Measurements from ENCODE around the gene CNBP.
A peak's percentile ranks its signal among the peaks of the same experiment; 100 is the strongest.
"Not testable (repeated sequence)": the region's sequence is repeated elsewhere in the genome, so short reads cannot be mapped to it uniquely, and the experiment has no call there.

CNBP gene

DNA sequence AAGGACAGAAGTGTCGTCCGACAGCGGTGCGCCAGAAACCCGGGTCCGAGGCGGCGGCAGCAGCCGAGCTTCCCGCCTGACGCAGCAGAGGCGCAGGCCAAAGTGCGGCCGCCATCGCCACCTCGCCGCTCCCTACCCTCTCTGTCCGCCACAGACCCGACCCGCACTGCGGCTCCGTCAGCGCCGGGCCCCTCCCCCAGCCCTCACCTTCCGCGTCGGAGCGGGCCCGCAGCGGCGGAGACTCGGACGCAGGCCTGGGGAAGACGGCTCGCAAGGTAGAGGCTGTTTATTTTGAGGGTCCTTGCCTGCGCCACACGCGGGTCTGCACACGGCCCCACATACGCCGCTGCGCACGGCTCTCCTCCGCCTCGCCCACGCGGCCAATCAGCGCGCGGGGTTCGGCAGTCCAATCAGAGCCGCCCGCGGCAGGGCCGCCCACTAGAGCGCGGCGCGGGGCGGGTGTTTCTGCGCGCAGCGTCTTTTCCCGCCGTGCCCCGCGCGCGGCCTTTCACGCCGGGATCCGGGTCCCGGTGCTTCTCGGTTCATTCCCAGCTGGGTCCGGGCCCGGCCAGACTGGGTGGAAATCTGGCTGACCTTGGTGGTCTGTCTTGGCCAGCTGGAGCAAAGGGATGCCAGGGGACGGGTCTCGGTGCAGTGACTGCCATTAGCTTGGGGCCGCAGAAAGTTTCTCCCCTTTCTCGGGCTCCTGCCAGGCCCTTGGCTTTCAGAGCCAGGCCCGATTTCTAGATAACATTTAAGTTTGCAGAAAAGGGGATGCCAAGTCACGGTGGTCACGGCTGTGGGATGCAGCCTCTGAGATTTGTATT, at the start of gene CNBP:
Gene CNBP, minus strand, starts transcription at position 328 of the 827 bp plus-strand sequence. CDS start 12,139 bp downstream, outside the sequence.
- peak; percentile 51 to 95 (median 86) for DNase-seq

DNA sequence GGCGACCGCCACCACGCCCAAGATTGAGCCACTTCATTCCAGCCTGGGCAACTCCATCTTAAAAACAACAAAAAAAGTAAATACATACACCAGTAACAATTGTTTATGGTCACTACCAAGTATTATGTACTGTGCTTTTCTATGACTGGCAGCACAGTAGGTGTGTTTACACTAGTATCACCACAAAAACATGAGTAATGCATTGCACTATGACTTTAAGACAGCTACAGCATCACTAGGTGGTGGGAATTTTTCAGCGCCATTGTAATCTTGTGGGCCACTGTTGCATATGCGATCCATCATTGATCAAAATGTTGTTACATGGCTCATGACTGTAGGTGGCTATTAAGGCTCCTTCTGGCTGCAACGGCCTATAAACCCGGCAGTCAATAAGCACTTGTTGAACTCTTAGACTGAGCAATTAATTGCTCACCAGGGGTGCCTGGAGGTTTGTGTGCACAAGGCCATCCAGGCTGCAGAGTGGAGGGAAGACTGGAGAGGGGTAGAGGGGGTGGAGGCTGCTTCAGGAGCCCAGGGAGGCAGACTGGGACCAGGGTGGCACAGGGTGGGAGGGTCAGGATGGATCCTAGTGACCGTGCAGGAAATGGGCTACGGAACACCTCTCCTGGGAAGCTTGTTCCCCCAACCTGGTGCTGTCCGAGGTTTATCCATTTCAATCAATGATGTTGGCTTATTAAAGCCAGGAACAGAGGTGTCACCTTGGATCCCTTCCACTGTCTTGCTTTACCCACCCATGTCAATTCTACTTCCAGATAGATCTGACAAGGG, 47.8 kb upstream of the CNBP start:
- no peak for DNase-seq

DNA sequence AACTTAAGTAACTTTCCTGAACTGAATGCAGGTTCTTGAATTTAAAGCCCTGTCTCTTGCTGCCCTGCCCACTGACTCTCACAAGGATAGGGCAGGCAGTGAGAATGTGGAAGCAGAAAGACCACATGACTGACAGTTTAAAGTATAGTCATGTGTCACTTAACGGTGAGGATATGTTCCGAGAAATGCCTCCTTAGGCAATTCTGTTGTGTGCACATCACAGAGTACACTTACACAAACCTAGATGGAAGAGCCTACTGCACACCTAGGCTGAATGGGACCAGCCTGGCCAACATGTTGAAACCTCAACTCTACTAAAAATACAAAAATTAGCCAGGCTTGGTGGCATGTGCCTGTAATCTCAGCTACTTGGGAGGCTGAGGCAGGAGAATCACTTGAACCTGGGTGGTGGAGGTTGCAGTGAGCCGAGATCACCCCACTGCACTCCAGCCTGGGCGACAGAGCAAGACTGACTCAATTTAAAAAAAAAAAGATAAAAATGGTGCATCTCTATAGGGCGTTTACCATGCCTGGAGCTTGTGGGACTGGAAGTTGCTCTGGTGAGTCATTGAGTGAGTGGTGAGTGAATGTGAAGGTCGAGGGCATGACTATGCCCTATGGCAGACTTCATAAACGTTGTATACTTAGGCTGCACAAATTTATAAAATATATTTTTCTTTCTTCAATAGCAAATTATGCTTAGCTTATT, 46.8 kb upstream of the CNBP start:
- DNase-seq: peak in 1 of 56 donors; percentile 17

DNA sequence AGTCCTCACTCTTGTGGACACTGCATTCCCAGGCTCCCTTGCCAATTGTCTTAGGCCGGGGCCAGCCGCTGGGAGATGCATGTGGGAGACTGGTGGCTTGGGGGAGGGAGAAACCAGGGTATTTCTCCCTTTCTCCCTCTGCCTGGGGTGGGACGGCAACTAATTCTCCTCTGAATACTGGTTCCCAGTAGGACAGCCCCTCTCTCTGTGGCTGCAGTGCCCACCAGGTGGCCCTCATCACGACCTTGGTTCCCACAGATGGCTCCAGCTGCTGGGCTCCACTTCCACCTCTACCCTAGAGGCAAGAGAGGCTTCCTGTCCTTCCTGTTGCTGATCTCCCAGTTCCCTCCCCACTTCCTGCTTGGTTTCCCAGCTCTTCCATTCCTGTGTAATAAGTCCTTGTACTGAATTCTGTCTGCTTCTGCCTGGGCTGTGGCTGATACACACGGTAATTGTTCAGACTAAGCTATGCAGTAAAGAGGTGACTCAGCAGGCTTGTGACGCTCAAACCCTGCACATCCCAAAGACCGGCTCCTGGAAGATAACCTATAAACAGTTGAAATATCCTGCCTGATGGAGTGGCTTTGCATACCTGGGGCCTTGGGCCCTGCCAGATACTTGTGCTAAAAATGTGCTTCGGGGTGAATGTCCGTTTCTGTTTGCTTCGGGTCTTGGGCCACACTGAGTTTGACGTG, 45.3 kb upstream of the CNBP start:
- DNase-seq: no peak

DNA sequence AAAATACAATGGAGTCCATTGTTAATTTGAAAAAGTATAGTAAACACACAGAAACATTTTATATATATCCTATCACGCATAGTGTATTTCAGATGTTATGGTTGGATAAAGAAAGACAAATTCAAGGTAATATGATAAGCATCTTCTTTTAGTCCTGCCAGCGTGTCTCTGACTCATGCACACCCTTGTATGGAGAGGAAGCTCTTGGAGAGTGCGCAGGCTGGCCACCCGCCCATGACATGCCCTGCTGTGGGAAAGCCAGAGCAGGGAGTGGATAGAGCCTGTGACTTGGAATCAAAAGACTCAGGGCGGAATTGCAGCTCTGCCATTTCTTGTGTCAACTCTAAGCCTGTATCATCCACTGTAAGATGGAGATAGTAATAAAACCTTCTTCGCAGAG, 42.7 kb upstream of the CNBP start:
- DNase-seq: peak in 11 of 56 donors; percentile 11 to 56 (median 32)

DNA sequence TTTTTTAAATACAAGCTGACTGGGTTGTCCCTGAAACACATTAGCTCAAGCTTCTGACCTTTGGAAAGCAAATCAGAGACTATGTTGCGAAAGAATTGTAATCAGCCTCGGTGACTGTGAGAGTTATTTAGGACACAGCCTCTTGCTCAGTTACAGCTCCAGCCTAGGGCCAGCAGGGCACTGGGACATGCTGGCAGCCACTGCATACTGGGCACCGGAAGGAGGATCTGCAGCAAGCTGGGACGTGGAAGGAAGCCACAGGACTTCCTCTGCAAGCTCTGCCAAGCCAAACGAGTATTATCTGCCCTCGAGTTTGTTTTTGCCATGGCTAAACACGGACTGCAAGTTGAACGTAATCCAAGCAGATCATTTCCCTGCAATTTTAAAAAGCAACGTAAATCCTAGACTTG, 41.3 kb upstream of the CNBP start:
- DNase-seq: peak in 51 of 56 donors; percentile 4 to 78 (median 53)

DNA sequence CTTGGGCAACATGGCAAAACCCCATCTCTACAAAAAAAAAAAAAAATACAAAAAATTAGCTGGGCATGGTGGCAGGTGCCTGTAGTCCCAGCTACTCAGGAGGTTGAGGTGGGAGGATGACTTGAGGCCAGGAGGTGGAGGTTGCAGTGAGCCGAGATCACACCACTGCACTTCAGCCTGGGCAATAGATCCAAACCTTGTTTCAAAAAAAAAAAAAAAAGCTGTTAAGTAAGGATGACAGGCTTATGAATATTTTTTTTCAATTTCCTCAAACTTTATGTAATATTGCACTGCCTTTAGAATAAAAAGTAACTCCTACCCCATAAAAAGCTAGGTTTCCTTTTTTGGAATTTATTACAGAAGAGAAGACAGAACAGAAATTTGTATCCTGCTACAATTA, 40.7 kb upstream of the CNBP start:
- DNase-seq: not testable (repeated sequence)

DNA sequence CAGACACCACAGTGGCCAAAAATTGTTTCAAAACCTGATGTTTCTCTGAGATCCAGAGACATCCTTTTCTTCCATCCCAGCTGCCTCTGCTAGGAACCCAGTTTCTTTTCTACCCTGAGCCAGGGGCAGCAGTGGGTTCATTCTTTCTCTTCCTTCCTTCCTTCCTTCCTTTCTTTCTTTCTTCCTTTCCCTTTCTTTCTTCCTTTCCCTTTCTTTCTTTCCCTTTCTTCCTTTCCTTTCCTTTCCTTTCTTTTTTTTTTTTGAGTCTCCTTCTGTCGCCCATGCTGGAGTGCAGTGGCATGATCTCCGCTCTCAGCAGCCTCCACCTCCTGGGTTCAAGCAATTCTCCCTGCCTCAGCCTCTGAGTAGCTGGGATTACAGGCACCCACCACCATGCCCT, 35.0 kb upstream of the CNBP start:
- no peak for DNase-seq

DNA sequence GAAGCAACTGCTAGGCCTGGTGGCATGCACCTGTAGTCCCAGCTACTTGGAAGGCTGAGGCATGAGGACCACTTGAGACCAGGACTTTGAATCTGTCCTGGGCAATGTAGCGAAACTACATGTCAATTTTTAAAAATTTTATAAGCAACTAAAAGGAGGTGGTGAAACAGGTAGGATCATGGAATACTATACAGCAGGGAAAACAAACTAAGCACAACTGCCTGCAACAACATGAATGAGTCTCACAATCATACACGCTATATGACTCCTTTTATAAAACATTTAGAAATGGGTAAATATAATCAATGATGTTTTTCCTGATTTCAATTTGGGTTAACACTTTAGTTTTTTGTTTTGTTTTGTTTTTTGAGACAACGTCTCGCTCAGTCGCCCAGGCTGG, 29.5 kb upstream of the CNBP start:
- DNase-seq: no peak

DNA sequence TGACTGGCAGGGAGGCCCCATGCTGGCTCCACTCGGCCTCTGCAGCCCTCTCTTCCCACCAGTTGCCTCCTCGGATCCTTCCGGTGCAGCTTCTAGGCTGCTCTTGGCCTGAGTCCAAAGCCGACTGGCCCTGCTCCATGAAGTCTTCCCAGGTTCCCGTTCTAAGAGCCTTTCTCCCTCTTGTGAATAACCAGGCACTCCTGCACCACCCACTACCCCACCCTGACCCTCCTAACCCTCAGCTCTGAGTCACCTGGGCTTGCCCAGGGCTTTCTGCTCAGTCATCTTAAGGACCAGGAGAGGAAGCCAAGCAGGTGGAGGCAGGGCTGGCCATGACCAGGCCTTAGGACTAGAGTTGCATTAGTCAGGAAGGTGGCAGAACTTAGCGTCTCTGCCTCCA, 28.1 kb upstream of the CNBP start:
- DNase-seq: peak in 1 of 56 donors; percentile 53

DNA sequence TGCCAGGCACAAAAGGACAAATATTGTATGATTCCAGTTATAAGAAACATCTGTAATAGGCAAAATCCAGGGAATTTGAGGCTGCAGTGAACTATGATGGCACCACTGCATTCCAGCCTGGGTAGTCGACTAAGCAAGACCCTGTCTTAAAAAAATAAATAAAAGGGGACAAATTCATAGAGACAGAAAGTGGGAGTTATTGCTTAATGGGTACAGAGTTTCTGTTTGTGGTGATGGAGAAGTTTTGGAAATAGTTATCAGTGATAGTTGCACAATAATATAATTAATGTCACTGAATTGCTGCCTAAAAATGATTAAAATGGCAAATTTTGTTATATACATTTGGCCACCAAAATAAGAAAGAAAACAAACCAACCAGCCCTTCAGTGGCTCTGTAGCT, 27.6 kb upstream of the CNBP start:
- no peak for DNase-seq

DNA sequence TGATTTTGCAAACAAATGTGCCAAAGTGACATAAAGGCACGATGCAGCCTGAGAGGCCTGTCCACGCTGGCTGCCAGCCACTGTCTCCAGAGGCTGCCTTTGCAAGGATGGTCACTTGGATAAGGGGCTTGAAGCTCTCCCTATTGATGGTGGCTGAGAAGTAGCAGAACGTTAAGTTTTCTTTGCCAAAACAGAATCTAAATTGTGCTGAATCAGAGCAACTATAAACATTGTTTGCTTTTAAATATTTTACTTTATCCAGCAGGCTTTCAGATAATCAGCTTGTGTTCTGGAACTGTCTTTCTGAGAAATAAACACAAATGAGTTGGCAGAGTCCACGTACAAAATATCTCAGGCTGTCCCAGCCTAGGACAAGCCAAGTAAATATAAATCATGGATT, 23.8 kb upstream of the CNBP start:
- peak in 6 of 56 donors; percentile 5 to 23 (median 13) for DNase-seq

DNA sequence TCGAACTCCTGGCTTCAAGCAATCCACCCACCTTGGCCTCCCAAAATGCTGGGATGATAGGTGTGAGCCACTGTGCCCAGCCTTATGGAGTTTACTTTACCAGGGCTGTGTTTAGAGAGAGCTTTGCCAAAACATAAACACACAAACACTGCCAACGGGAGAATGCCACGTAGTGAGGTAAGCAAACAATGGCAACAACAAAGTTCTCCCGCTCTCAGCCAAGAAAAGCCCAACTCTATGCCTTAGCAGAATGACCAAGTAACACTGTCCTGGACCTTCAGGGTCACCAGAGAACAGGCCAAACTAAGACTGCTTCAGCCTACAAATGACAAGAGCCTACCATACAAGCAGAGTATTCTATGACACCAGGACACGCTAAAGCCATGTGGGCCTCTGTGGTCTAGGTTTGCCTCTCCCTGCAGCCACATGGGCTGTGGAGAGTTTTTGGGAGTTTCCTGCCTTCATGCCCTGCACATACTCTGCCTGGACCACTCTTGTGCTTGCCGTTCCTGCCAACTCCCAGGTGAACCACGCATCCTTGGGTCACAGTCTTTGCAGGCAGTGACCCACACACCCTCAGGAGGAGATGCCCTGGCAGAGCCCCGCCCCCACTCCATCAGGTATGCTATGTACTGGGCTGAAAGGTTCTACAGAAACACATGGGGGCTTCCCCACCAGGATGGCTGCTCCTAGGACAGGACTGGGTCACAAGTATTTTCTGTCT, 21.6 kb upstream of the CNBP start:
- no peak for DNase-seq

DNA sequence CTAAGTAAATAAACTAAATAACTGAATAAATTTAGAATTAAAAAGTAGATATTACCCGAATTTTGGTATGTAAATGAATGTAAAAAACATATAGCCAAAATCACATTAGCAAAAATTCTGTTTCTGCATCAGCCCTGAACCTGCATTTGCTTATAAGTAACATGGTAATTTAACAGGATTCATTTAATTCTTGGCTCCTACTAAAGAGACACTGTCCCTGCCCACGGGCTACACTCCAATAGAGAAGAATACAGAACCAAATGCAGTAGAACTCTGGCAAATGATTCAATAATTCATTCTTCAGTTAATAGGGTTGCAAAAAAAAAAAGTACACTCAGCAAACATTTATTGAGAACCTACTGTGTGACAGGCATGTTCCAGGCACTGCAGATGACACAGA, 20.8 kb upstream of the CNBP start:
- DNase-seq: no peak

DNA sequence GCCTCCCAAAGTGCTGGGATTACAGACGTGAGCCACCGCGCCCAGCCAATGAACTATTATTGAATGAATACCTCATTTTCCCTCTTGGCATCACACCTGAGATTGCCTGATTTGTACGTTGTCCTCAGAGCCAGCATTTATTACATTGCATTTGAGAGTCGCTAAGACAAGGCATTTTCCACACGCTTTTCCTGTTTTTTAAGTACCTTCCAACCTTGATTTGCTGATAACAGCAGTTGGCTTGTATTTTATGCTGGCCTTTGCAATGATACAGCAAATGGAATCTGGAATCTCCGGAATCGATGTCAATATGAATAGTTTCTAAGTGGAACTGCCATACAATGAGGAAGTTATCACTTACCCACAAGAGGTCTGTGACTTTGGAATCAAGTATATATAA, 15.7 kb upstream of the CNBP start:
- DNase-seq: no peak

DNA sequence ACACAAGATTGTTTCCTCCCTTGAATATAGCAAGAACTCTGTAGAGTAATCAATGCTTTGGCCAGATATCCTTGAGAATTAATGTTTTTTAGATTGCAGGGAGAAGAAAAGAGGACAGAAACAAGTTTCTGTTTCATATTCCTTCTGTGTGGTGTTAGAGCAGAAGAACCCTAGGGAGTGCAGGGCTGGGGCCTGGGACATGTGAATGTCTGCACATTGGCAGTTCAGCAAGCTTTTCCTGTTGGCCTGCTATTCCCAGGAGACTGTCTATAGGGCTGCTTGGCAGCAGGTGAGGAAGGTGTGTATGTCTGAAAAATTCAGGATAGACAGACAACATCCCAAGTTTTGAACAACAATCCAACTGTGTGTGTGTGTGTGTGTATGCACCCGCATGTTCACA, 13.6 kb upstream of the CNBP start:
- DNase-seq: no peak

DNA sequence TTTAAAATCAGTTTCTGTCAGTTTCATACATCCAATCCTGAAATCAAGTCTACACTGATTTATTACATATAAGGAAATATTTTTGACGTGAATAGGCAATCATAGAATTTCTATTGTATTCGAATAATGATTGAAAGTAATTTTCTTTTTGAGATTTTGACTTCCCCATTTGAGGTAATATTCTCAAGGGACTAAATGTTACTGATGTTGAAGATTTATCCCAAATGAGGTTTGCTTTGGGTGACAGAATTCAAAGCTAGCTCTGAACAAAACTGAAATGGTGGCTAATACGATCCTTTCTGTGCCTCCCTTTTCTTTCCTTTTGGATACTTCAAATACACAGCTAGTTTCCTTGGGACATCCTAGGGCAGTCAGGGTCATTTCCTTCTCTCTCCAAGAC, 12.9 kb upstream of the CNBP start:
- no peak for DNase-seq

DNA sequence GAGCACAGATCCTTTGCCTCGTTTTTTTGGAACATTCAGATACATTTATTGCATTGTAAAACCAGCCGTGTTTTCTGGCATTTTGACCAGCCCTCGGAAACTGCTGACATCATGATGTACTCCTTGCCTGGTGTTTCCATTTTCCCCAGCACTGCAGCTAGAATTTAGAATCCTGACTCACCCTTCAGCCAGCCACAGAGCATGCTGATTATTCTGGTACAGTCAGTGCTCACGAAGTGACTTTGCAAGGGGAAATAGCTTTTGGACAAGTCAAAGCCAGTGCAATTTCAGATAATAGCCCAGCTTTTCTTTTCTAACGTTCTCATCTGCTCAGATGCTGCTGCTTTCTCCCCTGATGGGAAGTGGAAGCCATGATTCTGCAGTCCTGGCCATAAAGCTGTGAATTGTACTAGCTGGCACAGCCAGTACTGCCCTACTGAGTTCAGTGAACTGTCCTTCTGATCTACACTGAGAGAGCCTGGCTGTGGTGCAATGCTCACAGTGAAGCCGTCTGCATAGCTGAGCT, 12.1 kb upstream of the CNBP start:
- peak in 41 of 56 donors; percentile 8 to 80 (median 46) for DNase-seq

DNA sequence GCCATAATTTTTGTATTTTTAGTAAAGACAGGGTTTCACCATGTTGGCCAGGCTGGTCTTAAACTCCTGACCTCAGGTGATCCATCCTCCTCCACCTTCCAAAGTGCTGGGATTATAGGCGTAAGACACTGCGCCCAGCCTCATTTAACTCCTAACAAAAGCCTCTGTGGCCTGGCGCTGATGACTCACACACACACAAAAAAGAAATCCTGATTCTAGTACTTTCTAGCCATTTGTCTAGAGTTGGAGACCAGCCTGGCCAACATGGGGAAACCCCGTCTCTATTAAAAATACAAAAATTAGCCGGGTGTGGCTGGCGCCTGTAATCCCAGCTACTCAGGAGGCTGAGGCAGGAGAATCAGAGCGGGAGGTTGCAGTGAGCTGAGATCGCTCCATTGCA, 6.1 kb upstream of the CNBP start:
- DNase-seq: not testable (repeated sequence)

DNA sequence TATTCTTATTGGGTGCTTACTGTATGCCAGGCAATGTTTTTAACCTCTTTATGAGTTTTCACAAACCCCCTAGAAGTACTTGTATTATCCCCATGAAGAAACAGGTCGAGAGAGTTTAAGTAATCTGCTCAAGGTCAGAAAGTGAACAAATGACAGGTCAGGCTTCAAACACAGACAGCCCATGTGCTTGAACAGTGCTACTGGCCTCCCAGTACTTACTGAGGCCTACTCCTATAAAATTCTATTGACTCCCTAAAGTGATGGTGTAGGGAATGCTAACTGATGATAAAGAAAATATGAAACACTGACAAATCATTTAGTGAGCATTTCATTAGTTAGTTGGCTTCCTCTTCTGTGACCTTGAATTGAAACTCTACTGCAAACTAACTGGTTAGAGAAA, 4.2 kb upstream of the CNBP start:
- DNase-seq: no peak

Data from amygdala (tissue), 56 donors.